HG03039 (cell line): ENCODE data around the gene SUMO4.
"Not testable (repeated sequence)": the region's sequence is repeated elsewhere in the genome, so short reads cannot be mapped to it uniquely, and the experiment has no call there.

Experiments used
- ATAC-seq: cut with Tn5 transposase; IDR thresholded peaks from one replicate; pipeline ENCODE4 v1.9.1; 2021; ENCODE audit warnings: mild to moderate bottlenecking, moderate library complexity; ENCODE audit not compliant: unreplicated experiment

Gene SUMO4

DNA sequence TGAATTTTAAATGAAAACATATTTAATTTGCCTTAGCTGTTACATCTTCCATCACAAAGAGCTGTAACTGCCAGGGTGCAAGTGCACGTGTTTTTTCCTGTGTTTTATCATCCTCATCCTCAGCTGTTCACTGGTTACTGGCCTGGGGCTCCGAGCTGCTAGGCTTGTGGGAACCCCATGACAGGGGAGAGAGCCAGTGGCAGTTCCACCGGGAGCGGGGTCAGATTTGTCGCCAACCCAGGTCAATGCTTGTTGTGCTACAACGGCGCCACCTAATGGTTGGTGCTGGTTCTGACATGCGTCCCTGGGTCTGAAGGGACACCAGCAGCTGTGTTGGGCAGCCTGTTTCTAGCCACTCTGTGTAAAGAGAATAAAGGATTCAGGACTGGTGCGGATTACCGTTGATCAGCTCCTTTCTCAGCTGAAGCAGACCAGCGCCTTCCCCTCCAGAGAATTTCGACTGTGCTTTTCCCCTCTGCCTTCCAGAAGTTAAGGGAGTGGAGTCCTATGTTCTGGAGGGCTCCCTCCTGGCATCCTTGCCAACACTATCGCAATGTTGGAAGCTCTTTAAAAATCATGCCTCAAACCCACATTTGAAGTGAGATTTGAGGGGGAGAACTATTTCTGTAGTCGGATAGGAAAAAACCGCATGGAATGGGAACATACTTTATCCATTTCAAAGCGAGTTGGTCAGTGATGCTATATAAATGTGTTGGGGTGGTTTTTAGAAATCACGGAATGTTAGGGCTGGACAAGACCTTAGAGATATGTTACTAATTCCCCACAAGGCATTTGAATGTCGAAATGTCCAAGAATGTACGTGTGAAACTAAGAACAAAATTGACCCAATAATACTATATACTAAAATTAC lies 32.1 kb downstream of the SUMO4 start:
- peak; percentile 87 for ATAC-seq

DNA sequence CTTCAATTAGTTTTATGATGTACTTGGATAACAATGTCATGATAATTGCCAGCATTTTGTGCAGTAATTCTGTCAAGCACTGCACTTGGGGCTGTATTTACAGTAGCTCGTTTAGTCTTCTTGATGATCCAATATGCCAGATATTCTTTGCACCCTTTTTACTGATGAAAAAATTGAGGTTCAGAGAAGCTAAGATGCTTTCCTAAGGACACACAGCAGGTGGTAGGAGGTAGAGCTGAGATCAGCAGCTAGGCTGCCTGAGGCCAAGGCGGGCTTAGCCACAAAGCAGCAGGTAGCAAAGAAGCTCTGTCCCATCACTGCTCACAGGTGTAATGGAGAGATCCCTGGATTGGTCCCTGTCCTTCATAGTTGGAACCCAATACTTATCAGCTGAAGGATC lies 33.3 kb downstream of the SUMO4 start:
- ATAC-seq: no peak

DNA sequence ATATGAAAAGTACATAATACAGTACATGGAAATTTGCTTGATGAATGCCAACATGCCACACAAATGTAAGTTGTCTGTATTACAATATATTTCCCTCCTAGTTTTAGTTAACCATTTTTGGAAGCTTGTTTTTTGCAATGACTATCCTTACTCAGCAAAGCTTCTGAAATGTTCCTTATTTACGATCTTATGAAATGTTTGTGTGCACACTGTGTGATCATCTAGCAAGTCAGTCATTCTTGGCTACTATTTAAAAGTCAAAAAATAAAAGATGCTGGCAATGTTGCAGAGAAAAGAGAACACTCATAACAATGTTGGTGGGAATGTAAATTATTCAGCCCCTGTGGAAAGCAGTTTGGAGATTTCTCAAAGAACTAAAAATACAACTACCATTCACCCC lies 33.8 kb downstream of the SUMO4 start:
- no peak for ATAC-seq

DNA sequence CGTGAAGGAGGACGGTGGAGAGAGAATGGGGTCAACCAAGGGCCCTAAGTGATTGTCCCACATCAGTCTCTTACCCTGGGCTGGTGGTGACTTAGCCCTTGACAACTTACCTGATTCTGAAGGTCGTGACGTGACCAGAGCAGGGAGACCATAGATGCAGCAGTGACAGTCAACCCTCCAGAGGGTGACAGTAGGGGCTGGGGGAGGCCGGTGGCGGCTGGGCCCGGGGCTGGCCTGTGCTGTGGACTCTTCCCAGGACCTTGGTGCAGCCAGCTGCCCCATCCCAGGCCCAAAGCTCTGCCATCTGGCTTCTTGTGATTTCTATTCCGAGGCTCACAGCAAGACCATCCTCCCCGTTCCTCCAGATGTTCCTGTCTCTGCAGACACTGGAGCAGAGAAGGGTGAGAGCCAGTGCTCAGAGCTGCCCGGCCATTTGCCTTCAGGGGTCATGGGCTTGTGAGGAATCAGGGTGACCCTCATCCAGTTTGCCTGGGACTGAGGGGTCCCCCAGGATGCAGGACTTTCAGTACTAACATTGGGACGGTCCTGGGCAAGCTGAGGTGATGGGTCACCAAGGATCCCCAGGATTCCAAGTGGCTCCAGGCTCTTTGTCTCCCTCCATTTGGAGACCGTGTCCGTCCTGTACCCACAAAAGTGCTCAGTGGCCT lies 36.0 kb downstream of the SUMO4 start:
- ATAC-seq: no peak

DNA sequence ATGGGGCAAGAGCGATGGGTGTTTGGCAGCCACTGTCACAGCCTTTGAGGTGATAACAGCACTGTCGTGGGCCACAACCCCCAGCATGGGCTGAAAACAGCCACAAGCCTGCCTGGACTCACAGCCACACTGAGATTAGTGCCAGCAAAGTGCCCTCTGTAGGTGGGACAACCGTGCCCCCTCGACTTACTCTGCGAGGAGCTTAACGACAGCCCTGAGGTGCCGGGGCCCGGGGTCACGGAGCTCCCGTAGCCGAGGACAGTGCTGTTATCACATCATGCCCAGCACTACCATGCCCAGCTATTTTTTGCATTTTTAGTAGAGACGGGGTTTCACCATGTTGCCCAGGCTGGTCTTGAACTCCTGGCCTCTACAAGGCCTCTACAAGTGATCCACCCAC lies 36.6 kb downstream of the SUMO4 start:
- no peak for ATAC-seq

DNA sequence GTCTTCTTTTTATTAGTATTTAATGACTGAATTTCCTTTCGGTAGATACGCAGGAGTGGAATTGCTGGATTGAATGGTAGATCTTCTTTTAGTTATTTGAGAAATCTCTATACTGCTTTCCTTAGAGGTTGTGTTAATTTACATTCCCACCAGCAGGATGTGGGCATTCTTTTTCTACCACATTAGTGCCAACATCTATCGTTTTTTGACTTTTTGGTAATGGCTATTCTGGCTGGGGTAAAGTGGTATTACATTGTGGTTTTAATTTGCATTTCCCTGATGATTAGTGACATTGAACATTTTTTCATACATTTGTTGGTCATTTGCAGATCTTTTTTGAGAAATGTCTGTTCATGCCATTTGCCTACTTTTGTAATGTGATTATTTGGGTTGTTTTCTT lies 37.1 kb downstream of the SUMO4 start:
- no peak for ATAC-seq

DNA sequence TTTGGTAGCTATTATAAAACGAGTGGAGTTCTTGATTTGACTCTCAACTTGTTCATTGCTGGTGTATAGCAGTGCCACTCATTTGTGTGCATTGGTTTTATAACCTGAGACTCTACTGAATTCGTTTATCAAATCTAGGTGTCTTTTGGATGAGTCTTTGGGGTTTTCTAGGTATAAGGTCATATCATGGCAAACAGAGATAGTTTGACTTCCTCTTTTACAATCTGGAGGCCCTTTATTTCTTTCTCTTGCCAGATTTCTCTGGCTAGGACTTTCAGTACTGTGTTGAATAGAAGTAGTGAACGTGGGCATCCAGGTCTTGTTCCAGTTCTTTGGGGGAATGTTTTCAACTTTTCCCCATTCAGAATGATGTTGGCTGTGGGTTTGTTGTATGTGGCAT lies 38.8 kb downstream of the SUMO4 start:
- no peak for ATAC-seq

DNA sequence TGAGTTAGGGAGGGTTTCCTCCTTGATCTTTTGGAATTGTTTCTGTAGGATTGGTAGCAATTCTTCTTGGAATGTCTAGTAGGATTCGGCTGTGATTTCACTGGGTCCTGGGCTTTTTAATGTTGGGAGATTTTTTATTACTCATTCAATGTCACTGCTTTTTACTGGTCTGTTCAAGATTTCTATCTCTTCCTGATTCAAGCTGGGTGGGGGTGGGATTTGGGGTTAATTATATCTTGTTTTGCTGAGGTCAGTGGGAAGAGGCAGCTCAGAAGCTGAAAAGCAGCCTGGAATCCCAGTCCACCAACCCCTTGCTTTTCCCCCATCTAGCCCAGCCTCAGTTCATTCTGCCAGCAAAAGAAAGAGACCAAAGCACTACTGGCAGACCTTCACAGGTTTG lies 39.6 kb downstream of the SUMO4 start:
- no peak for ATAC-seq

DNA sequence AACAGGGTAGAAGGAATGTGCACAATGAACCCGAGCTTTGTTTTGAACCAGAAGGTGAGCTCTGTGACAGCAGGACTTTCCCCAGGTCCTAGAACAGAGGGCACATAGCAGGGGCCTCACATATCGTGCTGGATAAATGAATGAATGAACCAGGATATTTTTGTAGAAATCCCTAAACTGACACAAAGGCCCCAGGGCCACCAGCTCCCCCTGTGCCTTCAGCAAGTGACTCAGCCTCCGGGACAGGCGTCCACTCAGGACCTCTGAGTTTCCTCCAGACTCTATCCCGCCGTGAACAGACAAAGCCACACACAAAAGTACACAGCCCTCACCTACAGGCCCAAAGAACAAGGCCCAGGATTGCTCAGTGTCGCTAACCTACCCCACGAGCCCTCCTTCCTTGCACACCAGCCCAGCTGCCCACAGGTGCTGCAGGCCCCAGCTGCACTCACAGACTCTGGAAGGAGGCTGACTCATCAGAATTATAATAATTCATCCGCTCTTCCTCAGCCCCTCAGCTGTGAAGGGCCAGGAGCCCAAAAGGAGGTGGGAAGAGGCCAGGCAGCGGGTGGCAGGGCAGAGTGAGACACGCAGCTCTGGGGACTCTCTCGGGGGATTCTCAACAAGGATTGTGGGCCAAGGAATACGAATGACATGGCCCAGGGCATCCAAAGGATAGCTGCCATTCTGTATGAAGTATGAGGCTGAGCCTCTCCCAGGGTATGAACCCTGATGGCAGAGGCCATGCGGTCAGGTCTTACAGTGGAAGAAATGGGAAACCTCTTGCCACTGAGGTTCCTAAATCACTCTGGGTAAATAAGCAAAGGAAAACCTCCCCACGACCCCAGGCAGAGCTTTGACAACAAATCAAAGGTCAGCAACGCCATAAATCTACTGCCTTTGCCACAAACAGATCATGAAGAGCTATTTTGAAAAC lies 40.9 kb downstream of the SUMO4 start:
- no peak for ATAC-seq

DNA sequence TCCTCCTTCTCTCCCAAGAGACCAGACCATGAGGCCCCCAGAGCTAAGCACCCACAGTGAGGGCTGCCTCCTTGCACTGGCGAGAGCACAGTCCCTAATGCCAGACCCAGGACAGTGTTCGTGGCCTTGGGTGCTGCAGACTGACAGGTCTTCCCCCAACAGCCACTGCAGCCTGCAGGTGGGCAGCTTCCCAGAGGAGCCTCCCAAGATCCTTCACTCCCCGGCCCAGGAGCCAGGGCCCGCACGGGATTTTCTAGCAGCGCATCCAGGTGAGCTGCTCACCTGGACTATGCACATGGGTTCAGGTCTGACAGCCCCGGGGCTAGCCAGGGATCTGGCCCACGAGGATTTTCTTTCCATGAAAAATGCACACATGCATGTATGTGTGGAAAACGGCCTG lies 41.7 kb downstream of the SUMO4 start:
- ATAC-seq: no peak

DNA sequence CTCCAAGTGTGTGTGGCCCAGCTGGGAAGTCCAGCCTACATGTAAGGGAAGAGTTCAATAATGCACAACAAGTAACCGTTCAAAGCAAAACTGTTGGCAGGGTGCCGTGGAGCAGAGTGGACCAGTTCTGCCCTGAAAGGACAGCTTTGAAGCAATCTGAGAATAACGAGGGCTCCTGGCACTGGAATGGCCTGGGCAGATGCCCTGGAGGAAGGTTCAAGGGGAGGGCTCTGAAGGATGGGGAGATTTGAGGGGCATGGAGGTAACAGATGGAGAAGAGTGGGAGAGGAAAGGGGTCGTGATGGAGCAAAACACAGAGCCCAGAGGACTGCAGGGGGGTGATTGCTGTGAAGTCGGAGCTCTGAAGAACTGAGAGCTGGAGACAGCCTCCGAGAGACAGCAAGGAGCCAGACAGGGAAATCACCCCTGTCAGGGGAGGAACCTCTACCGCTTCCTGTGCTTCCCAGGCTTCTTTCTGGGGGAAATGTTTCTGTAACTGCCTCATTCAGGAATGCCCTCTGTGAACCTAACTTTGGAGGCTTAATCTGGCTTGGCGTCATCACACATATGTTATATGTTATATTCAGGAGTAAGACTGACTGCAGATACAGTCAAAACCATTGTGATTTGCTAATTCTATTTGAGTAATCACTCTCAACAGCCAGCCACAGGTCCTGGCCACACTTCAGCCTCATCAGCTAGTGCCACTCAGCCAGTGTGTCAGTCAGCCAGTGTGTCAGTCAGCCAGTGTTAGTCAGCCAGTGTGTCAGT lies 43.5 kb downstream of the SUMO4 start:
- ATAC-seq: no peak

DNA sequence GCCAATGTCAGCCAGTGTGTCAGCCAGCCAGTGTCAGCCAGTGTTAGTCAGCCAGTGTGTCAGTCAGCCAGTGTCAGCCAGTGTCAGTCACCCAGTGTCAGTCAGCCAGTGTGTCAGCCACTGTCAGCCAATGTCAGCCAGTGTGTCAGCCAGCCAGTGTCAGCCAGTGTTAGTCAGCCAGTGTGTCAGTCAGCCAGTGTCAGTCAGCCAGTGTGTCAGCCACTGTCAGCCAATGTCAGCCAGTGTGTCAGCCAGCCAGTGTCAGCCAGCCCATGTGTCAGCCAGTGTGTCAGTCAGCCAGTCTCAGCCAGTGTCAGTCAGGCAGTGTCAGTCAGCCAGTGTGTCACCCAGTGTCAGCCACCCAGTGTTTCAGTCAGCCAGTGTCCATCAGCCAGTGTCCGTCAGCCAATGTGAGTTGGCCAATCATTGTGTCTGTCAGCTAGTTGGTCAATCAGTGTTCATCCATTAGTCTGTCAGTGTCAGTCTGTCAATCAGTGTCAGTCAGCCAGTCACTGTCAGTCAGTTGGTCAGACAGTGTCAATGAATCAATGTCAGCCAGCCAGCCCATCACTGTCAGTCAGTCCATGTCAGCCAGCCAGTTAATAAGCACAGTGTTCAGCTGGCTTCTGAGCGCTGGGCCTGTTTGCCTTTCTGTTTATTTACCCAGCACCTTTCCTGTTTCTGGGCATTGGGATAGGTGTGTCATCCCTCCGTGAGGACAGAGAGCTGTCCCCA lies 44.5 kb downstream of the SUMO4 start:
- not testable (repeated sequence) for ATAC-seq

DNA sequence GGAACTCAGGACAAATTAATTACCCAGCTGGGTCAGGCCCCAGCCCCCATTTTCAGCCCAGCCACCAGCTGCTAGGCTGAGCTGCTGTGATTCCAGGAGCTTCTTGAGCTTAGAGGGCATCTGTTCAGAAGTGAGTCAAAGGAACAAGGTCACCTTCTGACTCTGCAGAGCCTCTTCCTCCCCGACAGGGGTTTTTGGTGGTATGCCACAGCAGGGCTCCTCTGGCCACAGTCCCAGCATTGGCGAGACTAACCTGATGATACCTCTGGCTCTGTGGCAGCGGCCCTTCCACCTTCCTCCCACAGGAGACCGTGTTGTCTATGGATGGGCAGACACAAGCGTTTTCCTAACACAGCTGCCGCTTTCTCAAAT lies 45.0 kb downstream of the SUMO4 start:
- ATAC-seq: no peak

DNA sequence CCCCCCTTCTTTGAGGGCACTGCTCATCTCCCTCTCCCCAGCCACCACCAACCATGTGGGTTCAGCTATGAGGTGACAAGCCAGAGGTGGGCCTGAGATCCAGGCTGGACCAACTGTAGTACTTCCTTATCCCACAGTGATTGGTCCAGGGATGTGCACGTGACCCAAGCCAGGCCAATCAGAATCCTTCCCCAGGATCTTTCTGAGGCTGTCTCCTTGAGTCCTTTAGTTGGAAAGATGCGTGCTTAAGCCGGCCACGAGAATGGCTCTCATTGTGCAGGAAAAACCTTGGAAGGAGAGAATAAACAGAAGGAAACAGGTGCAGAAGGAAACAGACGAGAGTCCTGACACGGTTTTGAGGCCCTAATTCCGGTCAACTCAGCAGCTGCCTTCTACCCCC lies 45.5 kb downstream of the SUMO4 start:
- ATAC-seq: no peak

DNA sequence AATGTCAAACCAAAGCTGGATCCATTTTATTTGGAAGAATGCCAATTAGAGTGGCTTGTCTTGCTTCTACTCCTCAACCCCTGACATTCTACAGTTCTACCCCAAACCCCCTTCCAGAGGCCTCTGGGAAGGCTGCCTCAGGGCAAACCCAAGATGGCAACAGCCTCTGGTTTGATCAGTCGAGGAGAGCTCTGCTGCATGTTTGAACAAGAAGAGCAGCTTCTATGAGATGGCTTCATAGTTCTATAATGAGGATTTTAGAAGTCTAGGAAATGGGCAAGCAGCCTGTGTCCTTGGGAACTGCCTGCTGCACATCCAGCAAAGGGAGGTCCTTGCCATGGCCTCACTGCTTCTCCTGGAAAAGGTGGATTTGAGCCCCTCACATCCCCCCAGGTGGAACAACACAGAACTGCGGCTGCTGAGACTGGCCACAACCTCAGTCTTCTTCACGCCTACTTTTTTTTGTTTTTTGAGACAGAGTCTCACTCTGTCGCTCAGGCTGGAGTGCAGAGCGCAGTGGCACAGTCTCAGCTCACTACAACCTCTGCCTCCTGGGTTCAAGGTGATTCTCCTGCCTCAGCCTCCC lies 46.8 kb downstream of the SUMO4 start:
- ATAC-seq: no peak

DNA sequence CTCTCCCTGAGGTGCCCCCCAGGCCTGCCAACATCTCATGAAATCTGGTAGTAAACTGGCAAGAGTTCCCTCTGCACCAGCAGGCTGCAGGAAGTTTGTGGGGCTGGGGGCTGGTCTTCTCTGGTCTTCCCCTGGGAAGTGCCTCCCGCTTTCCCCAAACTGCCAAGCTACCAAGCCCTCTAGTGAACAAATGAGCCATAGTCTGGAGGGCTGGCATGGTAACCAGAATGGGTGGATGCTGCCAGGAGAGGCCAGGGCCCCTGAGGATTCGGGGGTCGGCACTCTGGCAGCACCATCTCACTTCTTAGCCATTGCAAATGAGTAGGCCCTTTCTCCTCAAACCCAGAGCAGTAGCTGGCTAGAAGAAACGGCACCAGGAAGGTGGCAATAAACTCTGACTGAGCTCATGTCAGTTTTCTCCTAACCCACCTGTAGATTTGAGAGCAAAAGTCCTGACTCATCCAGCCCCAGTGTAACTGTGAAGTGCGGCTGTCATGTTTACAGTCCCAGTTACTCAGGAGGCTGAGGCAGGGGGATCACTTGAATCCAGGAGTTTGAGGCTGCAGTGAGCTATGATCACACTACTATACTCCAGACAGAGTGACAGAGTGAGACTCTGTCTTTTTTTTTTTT lies 48.9 kb downstream of the SUMO4 start:
- no peak for ATAC-seq

DNA sequence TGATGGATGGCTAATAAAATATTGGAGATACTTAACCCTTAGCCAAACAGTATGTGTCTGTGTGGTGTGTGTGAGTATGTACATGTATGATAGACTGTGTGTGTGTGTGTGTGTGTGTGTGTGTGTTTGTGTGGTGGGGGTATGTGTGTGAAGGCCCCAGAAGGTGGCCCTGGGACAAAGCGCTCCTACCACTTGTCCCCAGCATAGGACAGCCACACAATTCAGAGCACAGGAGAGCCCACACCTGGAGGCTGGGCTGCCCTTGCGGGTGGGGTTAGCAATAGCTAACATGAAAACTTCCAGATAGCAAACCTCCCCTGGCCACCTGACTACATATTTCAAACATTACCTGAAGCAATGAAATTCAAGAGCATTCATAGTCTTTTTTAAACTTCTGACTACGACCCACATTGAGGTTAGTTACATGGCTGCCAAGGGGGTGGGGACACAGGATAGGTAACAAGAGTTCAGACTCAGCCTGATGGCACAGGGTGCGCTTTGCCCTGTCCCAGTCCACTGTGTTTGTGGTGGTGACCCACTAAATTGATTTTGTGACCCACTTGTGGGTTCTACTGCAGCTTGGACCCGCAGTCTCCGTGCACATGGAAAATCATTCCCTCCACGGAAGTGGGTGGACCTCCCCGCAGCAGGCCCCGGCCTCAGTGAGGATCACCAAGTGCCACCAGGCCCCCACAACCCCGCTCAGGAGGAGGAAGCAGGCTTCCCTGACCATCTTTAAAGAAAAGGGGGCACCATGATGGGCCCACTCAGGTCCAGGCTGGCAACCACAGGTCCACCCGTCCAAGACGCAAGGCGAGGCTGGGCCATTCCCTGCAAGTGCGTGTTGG lies 50.0 kb downstream of the SUMO4 start:
- no peak for ATAC-seq
